Measurements from ENCODE around the gene MRPL36. TPM values are rescaled to one million over a fixed set of nuclear protein-coding genes. Genes with fewer than 3 reads are reported as not detected.

Gene MRPL36
- total and polyA plus RNA-seq, 8 donors, result 4.9 to 101 (median 72.8) TPM

DNA sequence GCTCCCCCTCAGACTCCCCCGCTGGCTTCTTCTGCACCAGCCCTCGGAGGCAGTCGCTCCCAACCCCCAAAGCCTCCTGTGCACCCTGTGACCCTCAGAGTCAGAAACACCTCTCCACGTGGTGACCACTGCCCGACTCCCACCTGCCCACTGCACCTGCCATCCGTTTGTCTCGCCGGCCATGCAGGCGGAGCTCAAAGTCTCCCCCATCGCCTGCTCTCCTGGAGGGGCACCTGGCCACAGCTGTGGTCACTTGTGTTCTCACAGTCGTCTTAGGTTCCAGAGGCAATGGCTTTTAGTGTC is 38.2 kb downstream of the MRPL36 start:
- no peak overlapping the region for H3K27ac ChIP-seq
- H3K27me3 ChIP-seq, result peaks cover 0 to 65% (median 8%) of the 10 kb centered on the region in 3 donors
- no peaks in the 10 kb centered on the region for H3K36me3 ChIP-seq
- TF ChIP-seq POLR2AphosphoS5 (IDR thresholded peaks at IDR 0.05) (no peak), POLR2A (IDR thresholded peaks at IDR 0.05) (no peak), EP300 (IDR thresholded peaks at IDR 0.05) (no peak)
- TF ChIP-seq, protein P1, sequence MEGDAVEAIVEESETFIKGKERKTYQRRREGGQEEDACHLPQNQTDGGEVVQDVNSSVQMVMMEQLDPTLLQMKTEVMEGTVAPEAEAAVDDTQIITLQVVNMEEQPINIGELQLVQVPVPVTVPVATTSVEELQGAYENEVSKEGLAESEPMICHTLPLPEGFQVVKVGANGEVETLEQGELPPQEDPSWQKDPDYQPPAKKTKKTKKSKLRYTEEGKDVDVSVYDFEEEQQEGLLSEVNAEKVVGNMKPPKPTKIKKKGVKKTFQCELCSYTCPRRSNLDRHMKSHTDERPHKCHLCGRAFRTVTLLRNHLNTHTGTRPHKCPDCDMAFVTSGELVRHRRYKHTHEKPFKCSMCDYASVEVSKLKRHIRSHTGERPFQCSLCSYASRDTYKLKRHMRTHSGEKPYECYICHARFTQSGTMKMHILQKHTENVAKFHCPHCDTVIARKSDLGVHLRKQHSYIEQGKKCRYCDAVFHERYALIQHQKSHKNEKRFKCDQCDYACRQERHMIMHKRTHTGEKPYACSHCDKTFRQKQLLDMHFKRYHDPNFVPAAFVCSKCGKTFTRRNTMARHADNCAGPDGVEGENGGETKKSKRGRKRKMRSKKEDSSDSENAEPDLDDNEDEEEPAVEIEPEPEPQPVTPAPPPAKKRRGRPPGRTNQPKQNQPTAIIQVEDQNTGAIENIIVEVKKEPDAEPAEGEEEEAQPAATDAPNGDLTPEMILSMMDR (IDR thresholded peaks at IDR 0.05), result no peak
- intact Hi-C loops (cut with DNase I; ENCODE audit: low total_unique reads), result loop anchor here (10.0 kb wide), 1 partner anchor 283 kb away; no protein-coding TSS in a partner anchor
- H3K4me3 ChIP-seq, result no peak overlapping the region
- H3K9me3 ChIP-seq, result peaks cover 0 to 4% (median 0%) of the 10 kb centered on the region in 4 donors
- 73 to 82% (median 78%) methylated on average over 11 of the region's 11 CpGs for WGBS, 5 donors
- no peaks in the 10 kb centered on the region for H3K4me1 ChIP-seq
- no peak for DNase-seq

DNA sequence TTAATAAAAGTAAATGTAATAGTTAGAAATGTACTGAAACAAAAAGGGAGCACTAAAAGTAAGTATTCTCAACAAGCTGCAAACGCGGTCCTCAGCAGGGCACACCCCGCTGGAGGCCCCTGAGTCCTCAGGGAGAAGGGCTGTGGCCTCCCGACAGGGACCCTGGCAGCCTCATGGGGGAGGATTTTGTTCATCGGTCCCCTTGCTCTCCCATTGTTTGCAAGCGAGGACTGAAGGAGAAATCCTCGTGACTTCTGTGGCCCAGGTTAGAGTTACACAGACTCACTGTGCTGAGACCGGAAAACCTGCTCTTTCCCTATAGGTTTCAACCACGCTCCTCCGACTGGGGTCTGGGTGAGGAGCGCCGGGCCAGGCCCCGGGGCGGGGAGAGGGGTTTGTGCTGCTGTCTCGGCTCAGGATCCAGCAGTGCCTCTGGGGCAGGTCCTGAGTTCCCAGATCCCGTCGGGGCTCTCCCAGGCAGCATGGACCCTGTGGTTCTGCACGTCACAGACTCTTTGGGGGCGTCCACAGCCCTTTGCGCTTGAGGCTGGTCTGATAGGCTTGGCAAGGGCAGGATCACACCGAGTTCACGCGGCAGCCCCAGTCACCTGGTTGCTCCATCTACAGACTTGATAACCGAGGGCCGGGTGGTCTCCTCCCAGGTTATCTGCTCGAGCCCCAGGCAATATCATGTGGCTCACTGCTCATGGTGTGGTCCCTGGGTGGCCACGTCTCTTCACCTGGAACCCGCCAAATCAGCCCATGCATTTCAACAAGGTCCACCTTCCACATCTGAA is 38.8 kb downstream of the MRPL36 start:
- peak in 1 of 2 donors; percentile 19 for DNase-seq
- intact Hi-C loops (cut with DNase I; ENCODE audit: low total_unique reads), result loop anchor here (10.0 kb wide), 1 partner anchor 284 kb away; no protein-coding TSS in a partner anchor
- TF ChIP-seq, protein P1 (IDR thresholded peaks at IDR 0.05), result no peak
- TF ChIP-seq EP300 (IDR thresholded peaks at IDR 0.05) (no peak), POLR2AphosphoS5 (IDR thresholded peaks at IDR 0.05) (no peak), POLR2A (IDR thresholded peaks at IDR 0.05) (no peak)
- H3K4me1 ChIP-seq, result no peaks in the 10 kb centered on the region
- peaks cover 0 to 4% (median 0%) of the 10 kb centered on the region in 4 donors for H3K9me3 ChIP-seq
- no peak overlapping the region for H3K4me3 ChIP-seq
- H3K27me3 ChIP-seq, result peaks cover 0 to 62% (median 8%) of the 10 kb centered on the region in 3 donors
- WGBS, 5 donors, result 74 to 78% (median 75%) methylated on average over 27 to 28 of the region's 28 CpGs
- no peak overlapping the region for H3K27ac ChIP-seq
- H3K36me3 ChIP-seq, result no peaks in the 10 kb centered on the region

DNA sequence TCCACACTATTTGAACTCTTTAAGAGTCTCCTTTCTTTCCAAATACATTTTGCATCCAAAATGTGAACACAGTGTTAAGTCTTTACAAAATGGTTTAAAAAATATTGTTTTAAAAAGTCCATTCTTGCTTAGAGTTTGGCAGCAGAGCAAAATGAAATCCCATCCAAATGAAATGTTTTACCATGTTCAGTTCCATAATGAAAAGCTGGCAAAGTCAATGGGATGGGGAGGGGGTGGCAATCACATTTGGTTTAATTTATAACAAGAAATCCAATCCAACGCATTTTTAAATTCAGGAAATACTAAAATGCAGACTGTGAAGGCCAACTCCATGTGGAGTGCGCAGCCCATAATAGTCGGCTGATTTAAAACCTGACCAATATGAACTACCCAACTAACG is 39.4 kb downstream of the MRPL36 start:
- no peaks in the 10 kb centered on the region for H3K4me1 ChIP-seq
- intact Hi-C loops (cut with DNase I; ENCODE audit: low total_unique reads), result loop anchor here (10.0 kb wide), 1 partner anchor 285 kb away; no protein-coding TSS in a partner anchor
- peaks cover 0 to 4% (median 0%) of the 10 kb centered on the region in 4 donors for H3K9me3 ChIP-seq
- H3K4me3 ChIP-seq, result no peak overlapping the region
- H3K27me3 ChIP-seq, result peaks cover 0 to 62% (median 13%) of the 10 kb centered on the region in 3 donors
- TF ChIP-seq EP300 (IDR thresholded peaks at IDR 0.05), result no peak
- TF ChIP-seq POLR2AphosphoS5 (IDR thresholded peaks at IDR 0.05), result no peak
- no peak for TF ChIP-seq POLR2A (IDR thresholded peaks at IDR 0.05)
- TF ChIP-seq, protein P1 (IDR thresholded peaks at IDR 0.05), result no peak
- H3K36me3 ChIP-seq, result no peaks in the 10 kb centered on the region
- no peak for DNase-seq
- WGBS, 5 donors, result 77 to 87% (median 79%) methylated on average over 4 of the region's 4 CpGs
- H3K27ac ChIP-seq, result no peak overlapping the region

DNA sequence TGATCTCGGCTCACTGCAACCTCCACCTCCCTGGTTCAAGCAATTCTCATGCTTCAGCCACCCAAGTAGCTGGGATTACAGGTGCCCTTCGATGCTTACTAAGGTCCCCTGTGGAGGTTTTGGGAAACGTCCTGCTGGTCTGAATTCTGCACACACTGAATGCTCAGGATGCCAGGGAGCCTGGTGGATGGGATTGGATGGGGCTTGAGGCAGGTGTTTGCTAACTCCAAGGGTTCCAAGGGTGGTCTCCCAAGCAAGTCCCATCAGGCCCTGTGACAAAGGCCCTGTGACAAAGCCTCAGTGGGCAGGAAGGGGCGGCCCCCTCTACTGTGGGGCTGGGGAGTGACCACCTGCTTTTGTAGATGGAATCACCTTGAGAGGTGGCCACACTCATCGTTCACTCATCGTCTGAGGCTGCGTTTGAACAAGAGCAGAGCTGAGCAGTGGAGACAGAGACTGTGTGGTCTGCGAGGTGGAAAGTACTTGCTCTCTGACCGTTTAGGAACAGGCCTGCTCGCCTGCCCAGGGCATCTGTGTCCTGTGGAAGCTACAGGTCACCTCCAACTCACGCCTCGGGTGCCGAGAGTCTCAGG is 40.2 kb downstream of the MRPL36 start:
- intact Hi-C loops (cut with DNase I; ENCODE audit: low total_unique reads), result no loop called here
- peak in 1 of 2 donors; percentile 21 for DNase-seq
- Histone ChIP-seq H3K27me3 (peaks cover 0 to 62% (median 6%) of the 10 kb centered on the region in 3 donors), H3K4me1 (no peaks in the 10 kb centered on the region), H3K27ac (no peak overlapping the region), H3K4me3 (no peak overlapping the region), H3K9me3 (peaks cover 0 to 4% (median 0%) of the 10 kb centered on the region in 4 donors), H3K36me3 (no peaks in the 10 kb centered on the region)
- TF ChIP-seq EP300 (IDR thresholded peaks at IDR 0.05), result no peak
- TF ChIP-seq POLR2A (IDR thresholded peaks at IDR 0.05), result no peak
- TF ChIP-seq, protein P1 (IDR thresholded peaks at IDR 0.05), result no peak
- TF ChIP-seq POLR2AphosphoS5 (IDR thresholded peaks at IDR 0.05), result no peak
- WGBS, 5 donors, result 68 to 79% (median 76%) methylated on average over 13 of the region's 13 CpGs
